Calu3 (cell line): ENCODE results near the gene FAAH. TPM values are rescaled to one million over a fixed set of nuclear protein-coding genes. Genes with fewer than 3 reads are reported as not detected.

Source experiments
- BruUV-seq: library from RNA; stranded (reverse); fragments of 400-500 nt; replicated peaks from 2 replicates; lab custom pipeline; 2021; lab: Mats Ljungman, UMichigan
- CTCF ChIA-PET: fragments of 300-600 bp; sonication (Branson Sonifier 250); formaldehyde crosslinking; loops from one replicate; lab custom pipeline; 2022; ENCODE audit warnings: antibody characterized with exemption; lab: Charles Lee
- DNase-seq: peaks from one replicate; pipeline ENCODE4 v3.0.0; 2022
- H3K27ac Mint-ChIP-seq: one replicate; pipeline ENCODE4 v1.8.0; 2022; ENCODE audit warnings: mixed read lengths; ENCODE audit not compliant: unreplicated experiment
- H3K27me3 Mint-ChIP-seq: one replicate; pipeline ENCODE4 v1.8.0; 2022; ENCODE audit warnings: mixed read lengths; ENCODE audit not compliant: unreplicated experiment
- H3K36me3 Mint-ChIP-seq: one replicate; pipeline ENCODE4 v1.8.0; 2022; ENCODE audit warnings: mild to moderate bottlenecking, moderate library complexity, mixed read lengths; ENCODE audit not compliant: insufficient read depth, unreplicated experiment
- H3K4me1 Mint-ChIP-seq: one replicate; pipeline ENCODE4 v1.8.0; 2022; ENCODE audit warnings: mild to moderate bottlenecking, low read depth, mixed read lengths; ENCODE audit not compliant: unreplicated experiment
- H3K4me3 Mint-ChIP-seq: one replicate; pipeline ENCODE4 v1.8.0; 2022; ENCODE audit warnings: mild to moderate bottlenecking, low read depth, moderate library complexity, mixed read lengths; ENCODE audit not compliant: unreplicated experiment
- H3K9me3 Mint-ChIP-seq: one replicate; pipeline ENCODE4 v1.8.0; 2022; ENCODE audit warnings: low read depth, mixed read lengths; ENCODE audit not compliant: unreplicated experiment
- CTCF ChIP-seq: fragments of 200-600 bp; IDR thresholded peaks from one replicate; pipeline ENCODE4 v1.8.0; 2022; ENCODE audit warnings: antibody characterized with exemption; ENCODE audit not compliant: unreplicated experiment
- intact Hi-C: fragments of 100-400 bp; cut with micrococcal nuclease; formaldehyde crosslinking; loops from one replicate; pipeline ENCODE4 v1.10.0; 2022; ENCODE audit not compliant: unreplicated experiment
- total RNA-seq: library from RNA; stranded (reverse); gene quantifications from 2 replicates; pipeline ENCODE4 v1.2.3, GENCODE V29; 2022

The FAAH gene
- total RNA-seq, 1 experiment from 2014 or later = 31.4 TPM

- no TSS peak for BruUV-seq
Observed at GRCh38 chr1:46379996-46380395, 14.1 kb upstream of the FAAH start.

GRCh38 chr1:46380508-46380907 lies 13.6 kb upstream of the FAAH start:
- H3K4me1 Mint-ChIP-seq = no peaks in the 10 kb centered on the region
- no peak for TF ChIP-seq CTCF
- intact Hi-C loops = no loop called here
- BruUV-seq = no TSS peak
- no peaks in the 10 kb centered on the region for H3K27me3 Mint-ChIP-seq
- CTCF ChIA-PET = no interaction called here
- H3K36me3 Mint-ChIP-seq = no peaks in the 10 kb centered on the region
- no peak overlapping the region for H3K27ac Mint-ChIP-seq
- no peak for DNase-seq
- peaks cover 3% of the 10 kb centered on the region for H3K9me3 Mint-ChIP-seq
- H3K4me3 Mint-ChIP-seq = no peak overlapping the region

More at GRCh38 chr1:46379996-46380395, 14.1 kb upstream of the FAAH start:
- intact Hi-C loops = no loop called here
- H3K27ac Mint-ChIP-seq = no peak overlapping the region
- no peak for DNase-seq
- H3K27me3 Mint-ChIP-seq = no peaks in the 10 kb centered on the region
- no peak overlapping the region for H3K4me3 Mint-ChIP-seq
- peaks cover 5% of the 10 kb centered on the region for H3K36me3 Mint-ChIP-seq
- no peak for TF ChIP-seq CTCF
- no peaks in the 10 kb centered on the region for H3K4me1 Mint-ChIP-seq
- CTCF ChIA-PET = interaction anchor here (0.6 kb wide), 1 partner anchor 40 kb away, joined by 7 read pairs; no protein-coding TSS in a partner anchor
- H3K9me3 Mint-ChIP-seq = peaks cover 3% of the 10 kb centered on the region

GRCh38 chr1:46393510-46393909 lies 607 bp upstream of the FAAH start:
- peaks cover 8% of the 10 kb centered on the region for H3K9me3 Mint-ChIP-seq
- peaks cover 18% of the 10 kb centered on the region for H3K36me3 Mint-ChIP-seq
- CTCF ChIA-PET = no interaction called here
- H3K4me3 Mint-ChIP-seq = peak overlapping the region; percentile 86
- BruUV-seq = no TSS peak
- no peak for TF ChIP-seq CTCF
- H3K4me1 Mint-ChIP-seq = peaks cover 27% of the 10 kb centered on the region
- no peaks in the 10 kb centered on the region for H3K27me3 Mint-ChIP-seq
- intact Hi-C loops = no loop called here
- DNase-seq = no peak
- peak overlapping the region; percentile 30 for H3K27ac Mint-ChIP-seq

GRCh38 chr1:46394872-46395465 lies 852 bp downstream of the FAAH start:
- no peaks in the 10 kb centered on the region for H3K27me3 Mint-ChIP-seq
- TSS peak; percentile 40 for BruUV-seq
- peaks cover 27% of the 10 kb centered on the region for H3K4me1 Mint-ChIP-seq
- H3K9me3 Mint-ChIP-seq = peaks cover 8% of the 10 kb centered on the region
- H3K27ac Mint-ChIP-seq = peak overlapping the region; percentile 34
- peaks cover 18% of the 10 kb centered on the region for H3K36me3 Mint-ChIP-seq
- intact Hi-C loops = no loop called here
- H3K4me3 Mint-ChIP-seq = peak overlapping the region; percentile 86
- CTCF ChIA-PET = no interaction called here
- no peak for TF ChIP-seq CTCF
- no peak for DNase-seq
